Cerebellar cortex (tissue), 1 donor: Measurements from ENCODE around the gene POLR3A.
"Not testable (repeated sequence)": the region's sequence is repeated elsewhere in the genome, so short reads cannot be mapped to it uniquely, and the experiment has no call there.

Source experiments
- DNase-seq: peaks from one replicate; pipeline ENCODE4 v3.0.0-alpha.2; 2015; ENCODE audit warnings: low spot score

The POLR3A gene

DNA sequence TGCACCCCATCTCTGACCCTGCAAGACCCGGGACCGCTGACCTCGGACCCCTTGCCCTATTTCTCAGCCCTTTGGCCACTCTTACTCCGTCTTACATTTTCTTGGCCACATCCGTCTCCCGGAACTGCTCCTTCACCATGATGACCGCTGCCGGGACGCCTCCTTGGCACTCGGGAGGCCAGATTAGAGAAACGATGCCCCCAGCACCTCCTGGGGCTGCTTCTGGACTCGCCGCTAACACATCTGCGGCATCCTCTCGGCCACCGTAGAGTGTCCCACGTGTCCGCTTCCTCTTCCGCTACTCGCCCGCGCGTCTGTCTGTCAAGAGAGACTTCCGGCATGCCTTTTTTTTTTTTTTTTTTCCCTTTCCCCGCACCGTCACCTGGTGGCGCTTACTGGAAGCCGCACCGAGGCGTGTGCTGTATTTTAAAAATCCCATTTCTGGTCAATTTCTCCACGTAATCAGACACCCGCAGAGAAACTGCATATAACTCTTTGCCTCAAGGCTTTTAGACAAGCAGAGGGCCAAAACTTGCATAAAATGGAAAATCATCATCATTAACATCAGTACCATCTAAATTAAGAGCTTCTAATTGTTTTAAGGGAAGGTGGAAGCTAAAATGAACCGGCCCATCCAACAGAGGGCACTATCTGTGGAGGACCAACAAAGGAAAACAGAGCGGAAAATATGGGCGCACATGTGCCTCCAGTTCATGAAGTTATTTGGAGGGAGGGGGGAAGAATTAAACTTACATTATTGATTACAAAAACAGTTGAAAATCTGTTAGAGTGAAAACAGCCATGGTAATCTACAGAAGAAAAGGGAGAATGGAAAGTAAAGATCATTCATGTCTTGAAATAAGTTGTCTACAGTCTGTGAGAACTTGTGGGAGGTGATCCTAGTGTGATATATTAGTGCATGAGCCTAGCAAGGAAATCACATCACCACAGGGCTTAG is at the start of gene POLR3A:
POLR3A (minus strand) TSS at position 247 of the 958 bp plus-strand sequence; CDS start at position 139, 108 bp downstream.
- peak; percentile 94 for DNase-seq

DNA sequence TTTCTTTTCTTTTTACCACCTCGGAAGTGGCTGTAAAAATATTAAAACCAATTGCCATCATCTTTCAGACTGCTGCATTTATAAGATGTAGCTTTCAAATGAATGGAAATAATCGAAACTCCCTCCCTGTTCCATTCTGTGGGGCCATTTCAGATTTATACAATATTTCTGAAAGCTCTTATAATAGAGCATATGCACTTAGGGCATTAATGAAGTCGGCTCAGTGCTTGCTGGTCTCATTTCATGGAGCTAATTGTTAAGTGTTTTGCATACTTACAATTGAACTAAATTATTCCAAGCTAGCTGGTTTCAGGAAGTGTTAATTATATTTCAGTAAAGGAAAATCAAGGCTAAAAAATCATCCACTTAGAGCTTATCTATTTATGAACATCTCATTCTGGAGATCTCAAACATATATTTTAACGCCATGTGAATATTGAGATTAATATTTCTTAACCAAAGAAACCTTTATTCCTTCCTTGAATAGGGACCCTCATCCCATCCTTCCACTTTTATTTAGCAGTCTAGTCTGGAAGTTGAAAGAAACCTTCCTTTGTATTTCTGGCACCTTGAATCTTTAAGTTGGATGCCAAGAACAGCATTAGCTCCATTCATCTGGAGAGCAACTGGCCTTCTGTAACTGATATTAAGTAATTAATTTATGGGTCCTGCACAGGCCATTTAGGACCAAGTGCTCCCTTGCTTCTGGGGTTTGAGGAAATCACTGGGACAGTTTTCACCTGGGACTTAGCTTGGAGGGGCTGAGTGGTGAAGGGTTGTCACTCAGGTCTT is 49.4 kb upstream of the POLR3A start:
- DNase-seq: no peak

DNA sequence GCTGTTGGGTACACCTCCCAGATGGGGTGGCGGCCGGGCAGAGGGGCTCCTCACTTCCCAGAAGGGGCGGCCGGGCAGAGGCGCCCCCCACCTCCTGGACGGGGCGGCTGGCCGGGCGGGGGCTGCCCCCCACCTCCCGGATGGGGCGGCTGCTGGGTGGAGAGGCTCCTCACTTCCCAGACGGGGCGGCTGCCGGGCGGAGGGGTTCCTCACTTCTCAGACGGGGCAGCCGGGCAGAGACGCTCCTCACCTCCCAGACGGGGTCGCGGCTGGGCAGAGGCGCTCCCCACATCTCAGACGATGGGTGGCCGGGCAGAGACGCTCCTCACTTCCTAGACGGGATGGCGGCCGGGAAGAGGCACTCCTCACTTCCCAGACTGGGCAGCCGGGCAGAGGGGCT is 46.5 kb upstream of the POLR3A start:
- not testable (repeated sequence) for DNase-seq

DNA sequence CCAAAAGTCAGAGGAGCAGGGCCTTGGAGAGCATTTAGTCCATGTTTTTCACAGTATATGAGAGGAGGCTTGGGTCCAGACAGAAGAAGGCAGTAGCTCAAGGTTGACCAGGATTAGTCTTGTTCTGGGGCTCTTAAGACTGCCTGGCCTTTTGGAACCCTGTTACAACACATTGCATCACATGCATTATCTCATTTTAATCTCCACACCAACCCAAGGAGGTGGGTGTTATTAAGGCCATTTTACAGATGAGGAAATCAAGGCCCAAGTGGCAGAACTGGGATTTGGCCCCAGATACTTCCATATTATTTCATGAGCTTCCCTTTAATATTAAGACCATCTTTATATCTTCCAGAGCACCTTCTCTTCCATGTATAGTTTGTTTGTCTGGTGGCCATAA is 43.2 kb upstream of the POLR3A start:
- no peak for DNase-seq

DNA sequence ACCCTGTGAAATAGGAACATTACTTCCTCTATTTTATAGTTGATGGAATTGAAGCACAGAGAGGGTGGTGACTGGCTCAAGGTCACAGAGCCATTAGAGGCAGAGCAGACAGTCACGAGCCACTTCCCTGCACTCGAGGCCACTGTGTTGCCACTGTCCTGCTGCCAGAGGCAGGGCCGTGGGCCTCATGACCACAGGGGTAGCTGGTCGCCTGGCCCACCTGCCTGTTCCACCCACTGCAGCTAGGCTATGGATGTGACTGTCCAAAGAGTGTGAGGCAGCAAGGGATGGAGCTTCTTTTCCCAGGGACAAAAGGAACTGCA is 42.5 kb upstream of the POLR3A start:
- DNase-seq: no peak

DNA sequence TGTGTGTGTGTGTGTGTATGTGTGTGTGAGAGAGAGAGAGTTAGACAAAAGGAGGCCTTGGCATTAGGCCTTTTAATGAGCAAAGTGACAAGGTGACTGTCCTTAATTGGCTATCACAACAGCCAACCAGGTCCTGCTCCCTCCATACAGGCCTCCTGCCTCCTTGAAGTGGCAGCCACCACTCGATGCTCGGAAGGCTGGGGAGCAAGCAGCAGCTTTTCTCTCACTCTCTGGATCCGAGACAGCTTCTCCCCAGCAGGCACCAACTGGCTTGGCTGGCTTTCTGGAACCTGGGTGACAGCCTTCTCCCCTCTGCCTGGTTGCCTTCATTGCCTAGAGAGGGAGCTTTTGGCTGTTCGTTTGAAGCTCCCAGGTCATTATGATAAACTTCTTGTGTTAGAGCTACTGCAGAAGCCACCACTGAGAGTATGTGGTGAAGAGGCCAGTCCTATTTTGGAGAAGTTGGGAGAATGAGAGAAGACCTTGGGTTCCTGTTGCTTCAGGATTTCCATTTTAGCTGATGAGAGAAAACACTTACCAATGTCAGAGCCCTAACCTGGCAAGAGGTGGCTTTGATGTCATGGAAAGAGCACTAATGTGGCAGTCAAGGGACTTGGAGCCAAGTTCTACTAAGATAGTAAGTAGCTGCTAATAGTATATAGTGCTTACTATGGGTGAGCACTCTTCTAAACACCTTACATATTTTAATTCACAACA is 42.0 kb upstream of the POLR3A start:
- DNase-seq: peak; percentile 81

DNA sequence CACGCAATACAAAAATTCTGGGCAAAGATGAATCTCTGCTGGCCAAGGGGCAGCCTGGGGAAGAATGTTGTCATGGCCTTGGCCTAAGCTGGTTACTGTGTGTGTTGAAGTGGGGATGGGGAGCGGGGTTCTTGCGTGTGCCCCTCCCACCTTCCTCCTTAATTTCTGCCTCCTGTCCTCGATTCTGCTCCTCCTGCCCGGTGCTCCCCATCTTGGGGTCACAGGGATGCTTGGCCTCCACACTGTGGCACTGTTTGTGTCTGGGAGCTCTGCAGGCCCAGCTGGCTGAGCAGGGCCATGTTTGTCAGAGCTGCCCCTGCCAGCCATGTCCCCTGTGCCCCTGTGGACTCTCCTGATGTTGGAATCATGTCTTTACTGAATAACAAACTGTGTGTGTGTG is 41.4 kb upstream of the POLR3A start:
- no peak for DNase-seq

DNA sequence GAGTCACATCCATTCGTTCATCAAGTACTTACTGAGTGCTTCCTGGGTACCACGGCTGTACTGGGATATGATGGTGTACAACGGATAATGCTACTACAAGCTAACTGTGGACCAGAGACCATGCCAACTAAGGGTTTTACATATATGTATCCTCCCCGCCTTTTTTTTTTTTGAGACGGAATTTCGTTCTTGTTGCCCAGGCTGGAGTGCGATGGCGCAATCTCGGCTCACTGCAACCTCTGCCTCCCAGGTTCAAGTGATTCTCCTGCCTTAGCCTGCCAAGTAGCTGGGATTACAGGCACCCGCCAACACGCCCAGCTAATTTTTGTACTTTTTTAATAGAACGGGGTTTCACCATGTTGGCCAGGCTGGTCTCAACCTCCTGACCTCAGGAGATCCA is 40.7 kb upstream of the POLR3A start:
- DNase-seq: not testable (repeated sequence)

DNA sequence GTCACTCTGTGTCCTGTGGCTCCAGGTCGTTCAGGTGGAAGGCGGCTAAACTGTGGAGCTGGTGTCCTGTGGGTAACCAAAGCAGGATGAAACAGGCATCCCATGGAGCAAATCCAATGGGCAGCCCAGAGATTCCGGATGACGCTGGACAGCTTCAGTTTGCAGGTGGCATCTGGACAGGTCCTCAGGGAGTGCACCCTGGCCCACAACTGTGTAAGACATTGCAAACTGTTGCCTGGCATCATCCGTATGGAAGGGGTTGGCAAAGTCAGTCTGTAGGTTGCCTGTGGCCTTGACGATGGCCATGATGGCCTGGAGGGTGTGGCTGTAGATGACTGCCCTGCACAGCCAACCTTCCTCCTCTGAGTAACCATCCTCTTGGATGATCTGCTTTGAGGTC is 39.8 kb upstream of the POLR3A start:
- DNase-seq: no peak

DNA sequence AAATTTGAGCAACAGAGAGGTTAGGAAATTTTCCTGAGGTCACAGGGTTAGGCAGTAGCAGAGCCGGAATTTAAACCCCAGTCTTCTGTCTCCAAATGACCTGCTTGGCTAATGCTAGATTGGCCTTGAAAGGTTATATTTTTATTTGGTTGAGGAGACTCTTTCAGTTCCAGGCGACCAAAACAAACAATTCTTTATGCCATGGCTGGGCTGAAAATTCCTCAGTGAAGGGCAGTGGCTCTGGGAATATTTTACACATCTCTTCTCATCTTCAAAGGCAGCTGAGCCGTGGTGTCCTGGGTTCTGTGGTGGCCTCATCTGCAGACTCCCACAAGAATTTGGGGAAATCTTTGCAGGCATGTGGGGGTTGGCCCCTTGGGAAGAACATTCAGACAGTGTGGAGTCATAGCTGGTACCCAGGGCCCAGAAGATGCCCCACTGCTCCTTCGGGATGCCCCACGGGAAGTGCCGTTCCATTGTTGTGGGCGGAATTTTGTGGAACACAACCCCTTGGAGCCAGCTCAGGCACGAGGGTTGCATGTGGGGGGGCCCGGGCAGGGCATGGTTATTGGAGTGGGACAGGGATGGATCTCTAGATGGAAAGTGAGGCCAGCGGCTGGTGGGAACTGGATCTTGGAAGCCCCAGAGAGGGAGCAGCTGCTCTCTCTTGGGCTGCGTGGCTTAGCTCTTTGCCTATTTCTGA is 37.6 kb upstream of the POLR3A start:
- DNase-seq: no peak

DNA sequence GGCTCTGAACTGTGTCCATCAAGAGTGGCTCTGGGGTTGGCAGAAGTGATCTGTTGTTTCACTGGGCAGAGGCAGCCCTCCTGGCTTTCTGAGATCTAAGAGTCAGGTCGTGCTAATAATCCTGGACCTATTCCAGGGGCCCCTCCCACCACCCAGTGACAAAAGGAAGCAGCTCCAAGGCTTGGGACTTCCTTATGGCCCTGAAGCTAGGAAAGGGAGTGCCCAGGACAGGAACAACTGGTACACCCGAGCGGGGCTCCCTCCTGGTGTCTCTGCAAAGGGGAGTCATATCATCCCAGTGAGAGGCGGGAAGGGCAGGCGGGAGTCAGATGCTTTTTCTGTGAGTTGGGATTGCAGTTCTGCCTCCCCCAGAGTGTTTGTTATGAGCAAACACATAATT is 36.7 kb upstream of the POLR3A start:
- DNase-seq: no peak

DNA sequence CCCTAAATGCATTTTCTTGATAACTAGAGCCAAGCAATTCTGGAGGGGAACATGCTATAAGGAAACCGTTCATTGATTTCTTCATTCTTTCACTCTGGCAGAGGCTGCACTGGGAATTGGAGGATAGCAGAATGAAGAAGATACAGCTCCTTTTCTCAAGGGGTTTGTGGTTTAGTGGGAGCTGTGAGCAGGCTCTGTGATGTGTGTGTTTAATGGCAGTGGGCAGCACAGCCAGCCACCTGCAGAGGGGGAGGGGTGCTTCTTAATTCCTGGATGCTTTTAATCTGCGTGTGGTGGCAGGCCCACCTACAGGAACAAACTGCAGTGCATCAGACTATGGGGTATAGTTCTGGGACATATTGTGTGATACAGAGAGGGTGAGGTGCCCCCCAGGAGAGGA is 36.3 kb upstream of the POLR3A start:
- no peak for DNase-seq

DNA sequence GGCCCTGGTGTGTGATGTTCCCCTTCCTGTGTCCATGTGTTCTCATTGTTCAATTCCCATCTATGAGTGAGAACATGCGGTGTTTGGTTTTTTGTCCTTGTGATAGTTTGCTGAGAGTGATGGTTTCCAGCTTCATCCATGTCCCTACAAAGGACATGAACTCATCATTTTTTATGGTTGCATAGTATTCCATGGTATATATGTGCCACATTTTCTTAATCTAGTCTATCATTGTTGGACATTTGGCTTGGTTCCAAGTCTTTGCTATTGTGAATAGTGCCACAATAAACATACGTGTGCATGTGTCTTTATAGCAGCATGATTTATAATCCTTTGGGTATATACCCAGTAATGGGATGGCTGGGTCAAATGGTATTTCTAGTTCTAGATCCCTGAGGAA is 35.6 kb upstream of the POLR3A start:
- not testable (repeated sequence) for DNase-seq

DNA sequence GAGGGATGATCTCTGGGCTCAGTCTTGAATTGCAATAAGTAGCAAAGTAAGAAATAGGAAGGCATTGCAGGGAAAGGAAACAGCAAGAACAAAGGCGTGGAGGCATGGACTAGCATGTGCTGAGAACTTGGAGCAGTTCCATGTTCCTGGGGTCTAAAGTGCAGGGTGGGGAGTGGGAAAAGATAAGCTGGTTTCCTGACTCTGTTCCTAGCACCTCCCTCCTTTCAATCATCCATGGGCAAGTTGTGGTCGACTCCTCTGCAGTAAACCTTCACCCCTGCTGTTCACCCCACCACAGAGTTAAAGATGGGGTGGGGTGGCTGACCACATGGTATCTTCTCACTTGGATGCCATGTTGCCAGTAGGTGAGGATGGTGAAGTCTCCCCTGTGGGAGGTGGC is 33.9 kb upstream of the POLR3A start:
- no peak for DNase-seq

DNA sequence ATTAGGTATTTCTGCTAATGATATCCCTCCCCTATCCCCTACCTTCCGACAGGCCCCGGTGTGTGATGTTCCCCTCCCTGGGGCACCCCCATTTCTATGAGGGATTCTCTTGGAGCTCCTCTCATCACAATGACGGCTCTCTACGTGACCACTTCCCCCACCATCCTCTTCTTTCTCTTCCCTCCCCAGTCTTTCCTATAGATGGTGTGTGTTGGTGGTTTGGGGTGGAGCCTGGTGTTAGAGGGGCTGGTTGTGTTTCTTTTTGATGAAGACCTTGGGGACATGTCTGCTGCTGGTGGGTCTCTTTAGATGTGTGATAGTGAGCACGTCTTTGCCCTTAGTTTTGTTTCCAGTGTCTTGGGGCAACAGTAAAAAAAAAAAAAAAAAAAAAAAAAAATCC is 33.0 kb upstream of the POLR3A start:
- no peak for DNase-seq

DNA sequence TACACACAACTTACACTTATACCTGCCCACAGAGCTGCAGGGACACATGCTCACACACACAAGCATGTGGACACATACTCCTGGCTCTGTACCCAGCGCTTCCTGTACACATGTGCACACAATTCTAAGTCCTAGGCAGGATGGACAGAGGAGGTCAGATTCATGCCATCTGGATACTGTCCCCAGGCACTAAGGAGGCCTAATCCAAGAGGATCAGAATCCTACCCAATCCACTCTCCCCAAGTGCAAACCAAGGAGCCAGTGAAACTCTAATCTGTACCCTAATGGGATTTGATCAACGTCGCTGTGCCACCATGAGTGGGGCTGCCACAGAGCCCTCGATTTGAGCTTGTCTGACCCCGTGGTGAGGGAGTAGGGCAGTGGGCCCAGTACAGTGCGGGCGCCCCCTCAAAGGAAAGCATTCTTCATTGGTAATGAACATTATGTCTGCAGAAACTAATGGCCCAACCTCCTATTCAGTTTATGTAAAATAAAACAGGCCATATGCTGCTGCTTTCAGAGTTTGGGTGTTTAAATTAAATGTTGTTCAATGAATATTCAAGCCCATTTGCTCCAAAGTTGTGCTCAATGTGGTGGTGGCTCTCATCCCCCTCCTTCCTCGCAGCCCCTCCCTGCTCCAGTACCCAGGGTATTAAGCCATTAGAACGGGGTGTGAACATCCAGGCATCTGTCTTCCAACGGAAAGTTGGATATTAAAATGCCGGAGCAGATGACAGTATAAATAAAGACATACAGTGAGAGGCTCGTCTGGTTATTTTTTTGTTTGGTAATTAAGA is 30.8 kb upstream of the POLR3A start:
- no peak for DNase-seq

DNA sequence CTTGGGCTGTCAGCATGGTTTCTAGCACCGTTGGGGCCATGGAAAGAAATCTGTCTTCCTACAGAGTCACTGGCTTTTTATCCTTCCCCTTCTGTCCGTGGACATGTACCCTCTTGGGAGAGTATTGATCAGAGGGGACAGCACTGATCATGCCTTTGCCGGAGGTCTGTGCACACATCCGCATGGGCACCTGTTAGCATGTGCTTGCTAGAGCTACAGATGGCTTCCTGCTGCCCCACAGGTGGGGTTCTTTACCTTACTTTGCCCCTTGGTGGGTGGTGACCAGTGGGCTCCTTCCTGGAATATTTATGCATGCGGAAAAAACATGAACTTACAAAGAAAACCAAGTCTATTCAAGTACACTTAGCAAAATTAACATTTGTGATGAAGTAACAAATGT is 29.2 kb upstream of the POLR3A start:
- no peak for DNase-seq

DNA sequence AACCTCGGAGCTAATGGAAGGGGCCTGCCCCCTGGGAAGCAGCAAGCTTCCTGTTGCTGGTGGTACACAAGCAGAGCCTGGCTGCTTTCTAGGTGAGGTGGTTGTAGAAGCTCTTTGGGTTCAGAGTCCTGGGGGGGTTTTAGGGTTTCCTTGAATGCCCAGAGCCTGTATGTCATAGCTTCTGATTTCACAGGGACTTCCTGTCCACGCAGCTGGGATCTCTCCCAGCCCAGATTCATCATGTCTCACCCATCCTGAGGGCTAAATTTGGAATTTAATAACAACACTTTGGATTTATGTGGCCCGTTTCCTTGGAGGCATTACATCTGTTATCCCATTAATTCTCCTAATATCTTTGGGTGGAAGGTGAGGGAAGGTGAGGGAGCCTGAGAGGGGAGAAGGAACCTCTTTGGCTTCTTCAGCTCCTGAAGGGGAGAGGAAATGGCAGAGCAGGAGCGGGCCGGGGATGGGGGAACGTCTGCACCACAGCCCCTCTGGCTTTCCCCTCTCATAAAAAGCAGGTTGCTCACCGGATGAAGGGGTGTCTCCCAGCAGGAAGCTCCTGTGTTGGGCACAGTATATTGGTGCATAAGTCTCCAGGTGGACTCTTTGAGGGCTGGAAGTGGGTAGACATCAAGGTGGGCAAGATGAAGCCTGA is 24.0 kb upstream of the POLR3A start:
- no peak for DNase-seq

DNA sequence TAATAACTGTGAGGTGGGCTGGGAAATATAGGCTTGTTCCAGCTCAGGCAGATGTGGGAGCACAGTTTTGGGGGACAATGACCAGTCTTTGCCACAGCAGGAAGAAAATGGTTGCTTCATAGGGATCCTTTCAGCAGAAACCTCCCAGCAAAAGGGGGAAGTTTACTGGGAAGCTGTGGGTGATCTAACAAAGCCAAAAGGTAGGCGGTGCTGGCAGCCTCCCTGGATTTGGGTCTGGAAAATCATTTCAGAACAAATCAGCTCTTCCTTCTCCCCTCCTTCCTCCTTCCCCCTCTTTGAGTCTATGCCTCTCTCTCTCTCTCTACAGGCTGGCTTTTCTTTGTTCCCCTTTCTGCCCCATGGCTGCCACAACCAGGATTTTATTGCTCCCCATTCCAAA is 20.5 kb upstream of the POLR3A start:
- DNase-seq: no peak

DNA sequence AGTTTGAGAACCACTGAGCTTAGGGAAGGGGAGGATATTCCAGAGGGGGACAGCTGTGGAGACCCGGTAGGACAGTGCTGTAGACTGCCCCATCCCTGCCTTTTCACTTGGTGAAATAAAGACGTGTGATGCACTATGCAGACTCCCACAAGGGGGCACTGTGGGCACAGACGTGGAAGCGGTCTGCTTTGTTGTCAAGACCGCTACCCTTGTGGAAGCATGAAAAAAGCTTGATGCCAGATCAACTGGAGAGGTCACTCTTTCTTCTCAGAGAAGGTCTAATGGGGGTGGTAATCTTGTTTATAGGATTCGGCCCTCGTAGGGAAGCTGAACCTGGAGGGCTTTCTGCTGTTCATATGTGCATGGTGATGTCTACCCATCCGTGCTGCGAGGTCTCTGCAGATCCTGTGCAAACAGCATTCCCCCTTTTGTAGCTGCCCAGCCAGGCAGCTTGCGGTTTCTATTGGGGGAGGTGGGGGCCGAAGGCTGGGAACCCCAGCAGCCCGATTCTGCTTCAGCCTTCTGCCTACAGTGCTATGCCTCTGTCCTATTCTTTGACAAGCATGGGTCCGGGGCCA is 18.1 kb upstream of the POLR3A start:
- DNase-seq: peak; percentile 95
